Immature natural killer cell (primary cell): ENCODE results near the gene ACSBG1. TPM values are rescaled to one million over a fixed set of nuclear protein-coding genes. Genes with fewer than 3 reads are reported as not detected.

Experiments
- DNase-seq, 3 donors: peaks; one replicate each; pipeline ENCODE4 v3.0.0; 2022; ENCODE audit warnings: mixed read lengths in 1 of 3
- H3K27ac Mint-ChIP-seq, 6 donors: one replicate each; pipeline ENCODE4 v1.8.0; 2020; ENCODE audit warnings: mixed read lengths in 6 of 6, mild to moderate bottlenecking in 5 of 6, inconsistent platforms in 4 of 6, moderate library complexity in 3 of 6
- H3K27me3 Mint-ChIP-seq, 3 donors: one replicate each; pipeline ENCODE4 v1.8.0; 2020 to 2021; ENCODE audit warnings: low read depth in 3 of 3, mild to moderate bottlenecking in 3 of 3, mixed read lengths in 3 of 3, moderate library complexity in 3 of 3, inconsistent platforms in 1 of 3
- H3K36me3 Mint-ChIP-seq, 3 donors: one replicate each; pipeline ENCODE4 v1.8.0; 2020; ENCODE audit warnings: mixed read lengths in 3 of 3, inconsistent platforms in 2 of 3, mild to moderate bottlenecking in 2 of 3
- H3K4me1 Mint-ChIP-seq, 2 donors: one replicate each; pipeline ENCODE4 v1.8.0; 2020; ENCODE audit warnings: inconsistent platforms in 2 of 2, mild to moderate bottlenecking in 2 of 2, mixed read lengths in 2 of 2, moderate library complexity in 1 of 2
- H3K4me3 Mint-ChIP-seq, 5 donors: one replicate each; pipeline ENCODE4 v1.8.0; 2020; ENCODE audit warnings: mild to moderate bottlenecking in 5 of 5, mixed read lengths in 5 of 5, inconsistent platforms in 3 of 5, moderate library complexity in 3 of 5
- H3K9me3 Mint-ChIP-seq, 6 donors: one replicate each; pipeline ENCODE4 v1.8.0; 2020; ENCODE audit warnings: mild to moderate bottlenecking in 6 of 6, mixed read lengths in 6 of 6, inconsistent platforms in 4 of 6, moderate library complexity in 3 of 6
- polyA plus RNA-seq, 3 donors: library from polyadenylated mRNA; unstranded; fragments of 300-500 nt; fragmentation: Illumina TruSeq; gene quantifications; one replicate each; pipeline ENCODE4 v1.2.3, GENCODE V29; 2021

ACSBG1 gene
- polyA plus RNA-seq: under 1 TPM in 1 of 3 donors, not detected in 2; 0.07 TPM

GRCh38 chr15:78234515-78235040, at the start of gene ACSBG1:
Gene ACSBG1, minus strand, starts transcription at chr15:78234565. Its CDS starts 64 bp downstream, at chr15:78234501.
- DNase-seq: no peak
- no peaks in the 10 kb centered on the region for H3K9me3 Mint-ChIP-seq
- peak within 1 kb of the TSS in 1 of 5 donors; percentile 33 for H3K4me3 Mint-ChIP-seq
- H3K4me1 Mint-ChIP-seq: no peaks in the 10 kb centered on the region
- H3K36me3 Mint-ChIP-seq: no peaks in the 10 kb centered on the region
- H3K27me3 Mint-ChIP-seq: peaks cover 0 to 6% (median 0%) of the 10 kb centered on the region in 3 donors
- no peak within 1 kb of the TSS for H3K27ac Mint-ChIP-seq

GRCh38 chr15:78282324-78282723, 48.0 kb upstream of the ACSBG1 start:
- Mint-ChIP-seq H3K4me3 (no peak overlapping the region), H3K9me3 (no peaks in the 10 kb centered on the region), H3K4me1 (peaks cover 0 to 8% of the 10 kb centered on the region in 2 donors), H3K27me3 (peaks cover 0 to 3% (median 0%) of the 10 kb centered on the region in 3 donors), H3K36me3 (peaks cover 10 to 46% (median 30%) of the 10 kb centered on the region in 3 donors), H3K27ac (peak overlapping the region in 2 of 6 donors; percentile 34 to 41)
- no peak for DNase-seq

- peaks cover 0 to 8% of the 10 kb centered on the region in 2 donors for H3K4me1 Mint-ChIP-seq
- H3K9me3 Mint-ChIP-seq: no peaks in the 10 kb centered on the region
- H3K27ac Mint-ChIP-seq: no peak overlapping the region
- no peak for DNase-seq
- no peak overlapping the region for H3K4me3 Mint-ChIP-seq
- H3K36me3 Mint-ChIP-seq: peaks cover 10 to 35% (median 17%) of the 10 kb centered on the region in 3 donors
- peaks cover 0 to 3% (median 0%) of the 10 kb centered on the region in 3 donors for H3K27me3 Mint-ChIP-seq
Observed at GRCh38 chr15:78280319-78281072, 46.1 kb upstream of the ACSBG1 start.

- Mint-ChIP-seq H3K9me3 (no peaks in the 10 kb centered on the region), H3K4me1 (peaks cover 0 to 7% of the 10 kb centered on the region in 2 donors), H3K36me3 (peaks cover 8 to 42% (median 23%) of the 10 kb centered on the region in 3 donors), H3K27me3 (no peaks in the 10 kb centered on the region), H3K4me3 (no peak overlapping the region), H3K27ac (no peak overlapping the region)
- no peak for DNase-seq
Observed at GRCh38 chr15:78276064-78276943, 41.9 kb upstream of the ACSBG1 start.

GRCh38 chr15:78274994-78275393, 40.6 kb upstream of the ACSBG1 start:
- no peaks in the 10 kb centered on the region for H3K4me1 Mint-ChIP-seq
- no peak for DNase-seq
- H3K27ac Mint-ChIP-seq: peak overlapping the region in 1 of 6 donors; percentile 80
- H3K9me3 Mint-ChIP-seq: no peaks in the 10 kb centered on the region
- peaks cover 7 to 36% (median 20%) of the 10 kb centered on the region in 3 donors for H3K36me3 Mint-ChIP-seq
- H3K27me3 Mint-ChIP-seq: no peaks in the 10 kb centered on the region
- H3K4me3 Mint-ChIP-seq: no peak overlapping the region

GRCh38 chr15:78272776-78273175, 38.4 kb upstream of the ACSBG1 start:
- peaks cover 0 to 24% (median 13%) of the 10 kb centered on the region in 3 donors for H3K36me3 Mint-ChIP-seq
- H3K4me1 Mint-ChIP-seq: no peaks in the 10 kb centered on the region
- no peak for DNase-seq
- no peaks in the 10 kb centered on the region for H3K9me3 Mint-ChIP-seq
- H3K27ac Mint-ChIP-seq: no peak overlapping the region
- H3K4me3 Mint-ChIP-seq: no peak overlapping the region
- H3K27me3 Mint-ChIP-seq: no peaks in the 10 kb centered on the region

GRCh38 chr15:78272316-78272715, 38.0 kb upstream of the ACSBG1 start:
- no peak overlapping the region for H3K4me3 Mint-ChIP-seq

GRCh38 chr15:78266806-78267205, 32.4 kb upstream of the ACSBG1 start:
- no peaks in the 10 kb centered on the region for H3K9me3 Mint-ChIP-seq
- H3K4me1 Mint-ChIP-seq: peaks cover 13 to 18% of the 10 kb centered on the region in 2 donors
- peak overlapping the region in 1 of 5 donors; percentile 8 for H3K4me3 Mint-ChIP-seq
- DNase-seq: no peak
- H3K27me3 Mint-ChIP-seq: peaks cover 0 to 8% (median 2%) of the 10 kb centered on the region in 3 donors
- peaks cover 0 to 4% (median 0%) of the 10 kb centered on the region in 3 donors for H3K36me3 Mint-ChIP-seq
- H3K27ac Mint-ChIP-seq: peak overlapping the region in 1 of 6 donors; percentile 42

More at GRCh38 chr15:78272316-78272715, 38.0 kb upstream of the ACSBG1 start:
- H3K4me1 Mint-ChIP-seq: no peaks in the 10 kb centered on the region
- no peaks in the 10 kb centered on the region for H3K9me3 Mint-ChIP-seq
- DNase-seq: no peak
- no peaks in the 10 kb centered on the region for H3K27me3 Mint-ChIP-seq
- peaks cover 0 to 24% (median 13%) of the 10 kb centered on the region in 3 donors for H3K36me3 Mint-ChIP-seq
- no peak overlapping the region for H3K27ac Mint-ChIP-seq

GRCh38 chr15:78266229-78266628, 31.9 kb upstream of the ACSBG1 start:
- Mint-ChIP-seq H3K36me3 (peaks cover 0 to 4% (median 0%) of the 10 kb centered on the region in 3 donors), H3K4me1 (peaks cover 13 to 18% of the 10 kb centered on the region in 2 donors), H3K27me3 (peaks cover 0 to 11% (median 2%) of the 10 kb centered on the region in 3 donors), H3K27ac (peak overlapping the region in 1 of 6 donors; percentile 82), H3K4me3 (peak overlapping the region in 3 of 5 donors; percentile 84 to 89 (median 86)), H3K9me3 (no peaks in the 10 kb centered on the region)
- no peak for DNase-seq

- peak overlapping the region in 5 of 6 donors; percentile 66 to 85 (median 73) for H3K27ac Mint-ChIP-seq
- no peak for DNase-seq
- H3K27me3 Mint-ChIP-seq: peaks cover 0 to 11% (median 2%) of the 10 kb centered on the region in 3 donors
- peaks cover 0 to 4% (median 0%) of the 10 kb centered on the region in 3 donors for H3K36me3 Mint-ChIP-seq
- H3K9me3 Mint-ChIP-seq: no peaks in the 10 kb centered on the region
- peaks cover 13 to 18% of the 10 kb centered on the region in 2 donors for H3K4me1 Mint-ChIP-seq
- peak overlapping the region; percentile 84 to 90 (median 86) for H3K4me3 Mint-ChIP-seq
Observed at GRCh38 chr15:78265752-78266224, 31.4 kb upstream of the ACSBG1 start.

- Mint-ChIP-seq H3K9me3 (no peaks in the 10 kb centered on the region), H3K4me1 (peaks cover 13 to 18% of the 10 kb centered on the region in 2 donors)
Observed at GRCh38 chr15:78265137-78265460, 30.7 kb upstream of the ACSBG1 start.

GRCh38 chr15:78264304-78265136, 30.2 kb upstream of the ACSBG1 start, which contains the start of gene DNAJA4:
Gene DNAJA4, plus strand, starts transcription at chr15:78264562. Its CDS starts 202 bp downstream, at chr15:78264764.
- Mint-ChIP-seq H3K9me3 (no peaks in the 10 kb centered on the region), H3K27ac (peak within 1 kb of the TSS; percentile 20 to 87 (median 85)), H3K36me3 (no peaks in the 10 kb centered on the region), H3K4me1 (peaks cover 13 to 18% of the 10 kb centered on the region in 2 donors), H3K27me3 (peaks cover 0 to 12% (median 7%) of the 10 kb centered on the region in 3 donors), H3K4me3 (peak within 1 kb of the TSS; percentile 84 to 90 (median 86))
- peak; percentile 61 to 74 (median 71) for DNase-seq

More at GRCh38 chr15:78265137-78265460, 30.7 kb upstream of the ACSBG1 start:
- peak overlapping the region in 5 of 6 donors; percentile 73 to 87 (median 82) for H3K27ac Mint-ChIP-seq
- no peak for DNase-seq
- peaks cover 0 to 11% (median 7%) of the 10 kb centered on the region in 3 donors for H3K27me3 Mint-ChIP-seq
- no peaks in the 10 kb centered on the region for H3K36me3 Mint-ChIP-seq
- H3K4me3 Mint-ChIP-seq: peak overlapping the region; percentile 84 to 90 (median 86)
